OCI-LY7 (cell line): Measurements from ENCODE around the gene GCHFR. TPM values are rescaled to one million over a fixed set of nuclear protein-coding genes. Genes with fewer than 3 reads are reported as not detected.

Experiments
- BruUV-seq: library from RNA; stranded (reverse); fragments of 400-500 nt; replicated peaks from 2 replicates; lab custom pipeline; 2021; lab: Mats Ljungman, UMichigan
- CTCF ChIA-PET: fragments of 300-600 bp; sonication (Branson Sonifier 250); formaldehyde crosslinking; loops from one replicate; lab custom pipeline; 2022; ENCODE audit warnings: antibody characterized with exemption; ENCODE audit not compliant: unreplicated experiment; lab: Charles Lee
- POLR2A ChIA-PET: fragments of 300-600 bp; sonication (Branson Sonifier 250); formaldehyde crosslinking; loops from one replicate; lab custom pipeline; 2022; ENCODE audit warnings: antibody characterized with exemption; lab: Charles Lee
- DNase-seq: peaks from one replicate; pipeline ENCODE4 v3.0.0-alpha.2; 2015; ENCODE audit warnings: low spot score
- H2AFZ ChIP-seq: fragments of 200-600 bp; sonication (generic), shearing (Covaris generic); 2 replicates; pipeline ENCODE4 v1.6.1; 2014; ENCODE audit warnings: mild to moderate bottlenecking, antibody characterized with exemption, low read length, moderate library complexity
- H3K27ac ChIP-seq: fragments of 200-600 bp; sonication (generic); 2 replicates; pipeline ENCODE4 v1.5.1; 2014; ENCODE audit warnings: mixed run types, low read depth, mild to moderate bottlenecking, moderate library complexity, low read length, inconsistent platforms; ENCODE audit not compliant: poor library complexity, severe bottlenecking
- H3K36me3 ChIP-seq: fragments of 200-600 bp; sonication (generic); 2 replicates; pipeline ENCODE4 v1.6.1; 2014; ENCODE audit warnings: mild to moderate bottlenecking, antibody characterized with exemption, low read length, moderate library complexity, mixed read lengths; ENCODE audit not compliant: insufficient read depth
- H3K4me1 ChIP-seq: fragments of 200-600 bp; sonication (generic); 2 replicates; pipeline ENCODE4 v1.5.1; 2014; ENCODE audit warnings: mild to moderate bottlenecking, low read length; ENCODE audit not compliant: insufficient read depth, poor library complexity, severe bottlenecking
- H3K4me2 ChIP-seq: fragments of 200-600 bp; sonication (generic); 2 replicates; pipeline ENCODE4 v1.6.1; 2014; ENCODE audit warnings: mild to moderate bottlenecking, low read length
- H3K4me3 ChIP-seq: fragments of 200-600 bp; sonication (generic); 2 replicates; pipeline ENCODE4 v1.5.1; 2014; ENCODE audit warnings: mild to moderate bottlenecking, low read depth, low read length; ENCODE audit not compliant: poor library complexity, severe bottlenecking
- H3K79me2 ChIP-seq: fragments of 200-600 bp; sonication (generic); 2 replicates; pipeline ENCODE4 v1.6.1; 2016; ENCODE audit warnings: low read depth, mild to moderate bottlenecking, low read length, moderate library complexity, mixed read lengths; ENCODE audit not compliant: insufficient read depth
- H3K9me2 ChIP-seq: fragments of 200-600 bp; sonication (generic); 2 replicates; pipeline ENCODE4 v1.6.1; 2016; ENCODE audit warnings: mild to moderate bottlenecking, low read length, mixed read lengths; ENCODE audit not compliant: insufficient read depth
- H3K9me3 ChIP-seq: fragments of 200-600 bp; sonication (generic); 2 replicates; pipeline ENCODE4 v1.6.1; 2014; ENCODE audit warnings: mild to moderate bottlenecking, mixed run types, low read length, mixed read lengths
- H4K20me1 ChIP-seq: fragments of 200-600 bp; sonication (generic); 2 replicates; pipeline ENCODE4 v1.6.1; 2014; ENCODE audit warnings: mild to moderate bottlenecking, antibody characterized with exemption, low read length, moderate library complexity, mixed read lengths; ENCODE audit not compliant: insufficient read depth
- CTCF ChIP-seq: fragments of 200-600 bp; sonication (generic); conservative IDR thresholded peaks from 2 replicates; pipeline ENCODE4 v1.5.1; 2014; ENCODE audit warnings: mild to moderate bottlenecking, antibody characterized with exemption, low read length, moderate library complexity, mixed read lengths
- EZH2phosphoT487 ChIP-seq: fragments of 200-600 bp; sonication (generic); IDR thresholded peaks from 2 replicates; pipeline ENCODE4 v1.6.1; 2018; ENCODE audit warnings: low read depth, borderline replicate concordance, mild to moderate bottlenecking, mixed run types, antibody characterized with exemption, low read length, moderate library complexity, mixed read lengths
- intact Hi-C: fragments of 100-400 bp; cut with micrococcal nuclease; formaldehyde crosslinking; loops from one replicate; pipeline ENCODE4 v1.10.0; 2022; ENCODE audit not compliant: unreplicated experiment
- total RNA-seq, 2 experiments: library from RNA; depleted of rRNA in 1 of 2; stranded (reverse); fragments of >200 nt in 1 of 2; shearing (Covaris generic) in 1 of 2; gene quantifications; 2 replicates each; pipeline ENCODE4 v1.2.3, GENCODE V29; 2014 to 2022

The GCHFR gene
- total RNA-seq, 2 experiments from 2014 or later = 75.7 to 97.4 TPM

GRCh38 chr15:40739854-40740253 lies 24.0 kb upstream of the GCHFR start:
- Histone ChIP-seq H3K4me2 (no peak overlapping the region), H3K9me2 (no peaks in the 10 kb centered on the region), H3K36me3 (peaks cover 97% of the 10 kb centered on the region), H2AFZ (no peak overlapping the region), H4K20me1 (peaks cover 6% of the 10 kb centered on the region; the same call in 1 of the 2 replicates), H3K9me3 (no peaks in the 10 kb centered on the region), H3K4me3 (no peak overlapping the region), H3K27ac (no peak overlapping the region), H3K4me1 (no peaks in the 10 kb centered on the region), H3K79me2 (no peaks in the 10 kb centered on the region)
- no peak for DNase-seq
- ChIA-PET CTCF (no interaction called here), POLR2A (interaction anchor here (0.9 to 1.2 kb wide), 3 partner anchors 14 to 68 kb away, joined by 3 to 4 read pairs (median 4); no protein-coding TSS in a partner anchor)
- no TSS peak for BruUV-seq
- intact Hi-C loops = loop anchor here (5.0 kb wide), 1 partner anchor 63 kb away; no protein-coding TSS in a partner anchor
- no peak for TF ChIP-seq EZH2phosphoT487
- no peak for TF ChIP-seq CTCF

DNA sequence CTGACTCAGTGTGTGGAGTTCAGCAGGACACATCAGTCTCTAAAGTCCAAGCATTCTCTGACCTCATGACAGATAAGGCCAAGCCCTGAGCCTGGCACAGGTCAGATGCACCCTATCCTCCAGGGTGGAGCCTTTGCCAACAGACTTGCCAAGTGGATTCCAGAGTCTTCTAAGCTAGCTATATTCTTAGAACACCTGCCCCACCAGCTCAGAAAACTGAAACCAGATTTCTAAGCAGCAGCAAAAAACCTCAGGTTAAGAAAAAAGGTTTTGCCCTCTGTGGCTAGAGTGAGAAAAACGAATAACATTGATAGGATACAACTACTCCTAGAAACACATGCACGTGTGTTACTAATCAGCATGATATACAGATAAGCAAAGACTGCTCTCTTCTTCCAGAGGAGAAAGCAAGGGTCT lies 20.4 kb upstream of the GCHFR start:
- Histone ChIP-seq H3K4me2 (no peak overlapping the region), H3K4me3 (no peak overlapping the region), H3K4me1 (peaks cover 4% of the 10 kb centered on the region), H2AFZ (no peak overlapping the region), H3K79me2 (no peaks in the 10 kb centered on the region), H3K36me3 (peaks cover 89% of the 10 kb centered on the region), H3K9me3 (no peaks in the 10 kb centered on the region), H3K27ac (no peak overlapping the region), H4K20me1 (peaks cover 6% of the 10 kb centered on the region; the same call in 1 of the 2 replicates), H3K9me2 (no peaks in the 10 kb centered on the region)
- no TSS peak for BruUV-seq
- TF ChIP-seq CTCF = no peak
- TF ChIP-seq EZH2phosphoT487 = no peak
- CTCF ChIA-PET = interaction anchor here (2.2 kb wide), 1 partner anchor 39 kb away, joined by 6 read pairs; no protein-coding TSS in a partner anchor
- POLR2A ChIA-PET = interaction anchor here (0.6 to 1.2 kb wide), 2 partner anchors 22 to 49 kb away, joined by 3 read pairs; partner anchors contain the start of gene RAD51
- DNase-seq = no peak
- intact Hi-C loops = loop anchor here (5.0 kb wide), 1 partner anchor 66 kb away; no protein-coding TSS in a partner anchor
